ENCODE data around the gene RIPPLY2.

RIPPLY2 gene

GRCh38 chr6:83905648-83906047 is 52.5 kb downstream of the RIPPLY2 start:
- Histone ChIP-seq H3K36me3 (ENCODE audit: insufficient read depth) (no peaks in the 10 kb centered on the region), H3K79me2 (ENCODE audit: insufficient read depth, low read depth) (no peaks in the 10 kb centered on the region), H3K27ac (no peak overlapping the region), H3K9ac (no peak overlapping the region), H3K27me3 (ENCODE audit: insufficient read depth, low read depth) (no peaks in the 10 kb centered on the region), H3K4me2 (no peak overlapping the region), H2AFZ (ENCODE audit: low read depth) (no peak overlapping the region), H3K4me1 (ENCODE audit: low read depth, poor library complexity, severe bottlenecking) (no peaks in the 10 kb centered on the region), H3K4me3 (IDR thresholded peaks at IDR 0.05; ENCODE audit: insufficient read depth, low read depth, low read length) (no peak overlapping the region), H4K20me1 (ENCODE audit: insufficient read depth) (no peaks in the 10 kb centered on the region)
- no peak for TF ChIP-seq CTCF (conservative IDR thresholded peaks at IDR 0.05; ENCODE audit: low read depth, low read length)

Data from KMS-11 (cell line).